ENCODE results near the gene NELL1.

Gene NELL1

DNA sequence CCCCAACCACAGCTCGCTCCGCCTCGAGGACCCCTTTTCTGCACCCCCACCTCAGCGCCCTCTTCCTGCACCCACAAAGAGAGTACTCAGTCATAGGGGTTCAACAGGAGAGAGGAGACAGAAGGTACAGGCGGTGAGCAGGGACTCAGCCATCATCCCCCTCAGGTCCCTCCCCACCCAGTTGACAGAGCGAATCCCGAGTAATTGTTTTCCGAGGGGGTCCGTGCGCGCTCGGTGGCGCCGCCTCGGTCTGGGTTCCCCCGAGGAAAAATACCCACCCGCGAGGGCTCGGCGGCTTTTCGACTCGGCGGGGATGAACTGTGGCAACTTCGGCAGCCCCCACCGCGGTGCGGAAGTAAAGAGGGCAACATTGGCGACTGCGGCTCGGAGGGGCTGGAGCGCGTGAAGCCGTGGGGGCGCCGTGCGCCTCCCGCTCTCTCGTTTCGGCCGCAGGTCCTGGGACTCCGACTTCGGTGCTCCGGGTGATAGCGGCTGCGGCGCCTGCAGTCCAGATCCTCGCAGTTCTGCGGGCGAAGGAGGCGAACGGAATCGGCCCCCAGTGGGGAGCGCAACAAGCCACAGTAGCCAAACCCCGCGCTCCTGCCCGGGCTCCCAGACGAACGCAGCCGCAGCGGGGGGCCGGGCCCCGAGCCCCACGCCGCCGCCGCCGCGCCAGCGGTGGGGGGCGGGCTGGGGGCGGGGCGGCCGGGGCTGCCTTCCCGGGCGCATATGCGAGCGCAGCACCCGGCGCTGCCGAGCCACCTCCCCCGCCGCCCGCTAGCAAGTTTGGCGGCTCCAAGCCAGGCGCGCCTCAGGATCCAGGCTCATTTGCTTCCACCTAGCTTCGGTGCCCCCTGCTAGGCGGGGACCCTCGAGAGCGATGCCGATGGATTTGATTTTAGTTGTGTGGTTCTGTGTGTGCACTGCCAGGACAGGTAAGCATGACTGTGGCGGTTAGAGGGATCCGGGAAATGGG, at the start of gene NELL1:
Gene NELL1 (plus strand): TSS at position 743 of the 976 bp plus-strand sequence.
- DNase-seq, result no peak

GRCh38 chr11:20620988-20621387, 48.4 kb upstream of the NELL1 start:
- DNase-seq, result no peak

- no peak for DNase-seq
Observed at GRCh38 chr11:20621679-20622078, 47.7 kb upstream of the NELL1 start.

DNA sequence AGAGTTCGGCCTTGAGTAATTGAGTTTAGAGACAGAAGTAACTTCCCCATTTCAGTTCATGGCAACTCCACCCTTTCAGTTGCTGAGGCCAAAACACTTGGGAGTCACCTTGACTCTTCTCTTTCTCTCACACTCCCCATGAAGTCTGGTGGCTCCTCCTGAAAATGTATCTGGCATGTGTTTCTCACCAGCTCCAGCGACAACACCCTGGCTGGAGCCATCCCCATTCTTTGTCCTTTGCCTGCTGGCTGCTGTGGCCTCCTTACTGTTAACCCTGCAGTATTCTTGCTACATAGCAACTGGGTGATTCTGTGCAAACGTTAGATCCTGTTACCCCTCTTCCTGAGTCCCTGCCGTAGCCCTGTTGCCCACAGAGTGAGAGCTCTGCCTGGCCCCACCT, 46.1 kb upstream of the NELL1 start:
- no peak for DNase-seq

- DNase-seq, result no peak
Observed at GRCh38 chr11:20626279-20626678, 43.1 kb upstream of the NELL1 start.

- no peak for DNase-seq
Observed at GRCh38 chr11:20627026-20627425, 42.4 kb upstream of the NELL1 start.

GRCh38 chr11:20627701-20628100, 41.7 kb upstream of the NELL1 start:
- DNase-seq, result no peak

DNA sequence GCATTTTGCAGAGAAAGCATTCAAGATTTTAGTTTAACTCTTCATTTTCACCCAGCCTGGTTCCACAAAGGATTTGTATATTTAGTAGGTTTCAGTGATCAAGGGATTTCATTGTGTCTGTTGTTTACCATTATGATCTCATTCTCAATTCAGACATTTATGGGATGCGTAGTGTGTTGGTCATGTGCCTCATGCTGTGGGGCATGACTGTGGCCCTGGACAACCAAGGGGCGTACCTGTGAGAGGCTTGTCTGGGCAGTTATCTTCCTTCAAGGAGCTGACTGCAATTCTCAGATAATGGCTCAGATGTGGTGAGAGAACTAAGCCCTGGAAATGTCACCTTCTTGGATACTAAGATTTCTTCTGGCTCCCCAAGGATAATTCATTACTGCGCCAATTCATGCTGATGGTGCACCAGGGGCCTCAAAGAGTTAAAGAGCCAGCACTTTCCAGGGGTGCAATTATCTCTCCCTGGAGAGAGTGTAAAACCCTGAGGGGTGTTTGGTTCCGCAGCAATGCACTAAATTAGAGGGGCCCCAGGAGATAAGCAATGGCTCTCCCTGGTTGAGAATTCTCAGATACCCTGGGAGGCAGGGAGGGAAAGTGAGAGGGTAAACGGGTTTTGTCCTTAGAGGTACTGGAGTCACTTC, 37.7 kb upstream of the NELL1 start:
- no peak for DNase-seq

GRCh38 chr11:20632169-20632532, 37.2 kb upstream of the NELL1 start:
- no peak for DNase-seq

GRCh38 chr11:20634044-20634443, 35.3 kb upstream of the NELL1 start:
- DNase-seq, result no peak

GRCh38 chr11:20634781-20635180, 34.6 kb upstream of the NELL1 start:
- DNase-seq, result no peak

- DNase-seq, result no peak
Observed at GRCh38 chr11:20638074-20638473, 31.3 kb upstream of the NELL1 start.

DNA sequence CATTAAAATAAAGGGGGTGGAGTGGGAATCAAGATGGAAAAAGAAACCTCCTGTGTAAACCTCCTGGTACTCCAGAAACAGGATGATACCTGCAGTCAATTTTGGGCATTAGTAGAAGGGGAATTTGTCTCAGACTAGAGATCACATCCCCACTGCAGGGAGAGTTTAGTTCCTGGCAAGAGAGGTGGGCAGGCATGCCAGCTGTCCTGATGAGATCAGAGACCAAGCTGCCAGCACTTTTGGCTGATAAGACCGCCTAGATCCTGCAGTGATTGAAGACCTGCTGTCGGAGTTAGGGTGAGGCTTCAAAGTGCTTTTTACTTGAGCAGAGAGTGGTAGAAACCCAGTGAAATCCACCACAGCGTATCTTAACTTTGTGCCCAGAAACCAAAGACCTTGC, 29.7 kb upstream of the NELL1 start:
- no peak for DNase-seq

- DNase-seq, result no peak
Observed at GRCh38 chr11:20640401-20640800, 29.0 kb upstream of the NELL1 start.

DNA sequence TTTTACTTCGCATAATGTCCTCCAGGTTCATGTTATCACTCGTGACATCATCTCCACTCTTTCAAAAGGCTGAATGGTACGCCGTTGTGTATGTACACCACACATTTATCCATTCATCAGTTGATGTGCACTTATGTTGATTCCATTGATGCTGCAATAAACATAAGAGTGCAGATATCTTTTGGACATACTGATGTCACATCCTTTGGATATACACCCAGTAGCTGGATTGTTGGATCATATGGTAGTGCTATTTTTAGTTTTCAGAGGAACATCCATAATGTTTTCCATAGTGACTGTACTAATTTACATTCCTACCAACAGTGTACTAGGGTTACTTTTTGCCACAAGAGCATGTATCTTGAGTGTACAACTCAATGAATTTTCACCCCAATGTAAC, 25.0 kb upstream of the NELL1 start:
- no peak for DNase-seq

GRCh38 chr11:20647976-20648565, 21.3 kb upstream of the NELL1 start:
- DNase-seq, result peak in 1 of 2 experiments; percentile 15

DNA sequence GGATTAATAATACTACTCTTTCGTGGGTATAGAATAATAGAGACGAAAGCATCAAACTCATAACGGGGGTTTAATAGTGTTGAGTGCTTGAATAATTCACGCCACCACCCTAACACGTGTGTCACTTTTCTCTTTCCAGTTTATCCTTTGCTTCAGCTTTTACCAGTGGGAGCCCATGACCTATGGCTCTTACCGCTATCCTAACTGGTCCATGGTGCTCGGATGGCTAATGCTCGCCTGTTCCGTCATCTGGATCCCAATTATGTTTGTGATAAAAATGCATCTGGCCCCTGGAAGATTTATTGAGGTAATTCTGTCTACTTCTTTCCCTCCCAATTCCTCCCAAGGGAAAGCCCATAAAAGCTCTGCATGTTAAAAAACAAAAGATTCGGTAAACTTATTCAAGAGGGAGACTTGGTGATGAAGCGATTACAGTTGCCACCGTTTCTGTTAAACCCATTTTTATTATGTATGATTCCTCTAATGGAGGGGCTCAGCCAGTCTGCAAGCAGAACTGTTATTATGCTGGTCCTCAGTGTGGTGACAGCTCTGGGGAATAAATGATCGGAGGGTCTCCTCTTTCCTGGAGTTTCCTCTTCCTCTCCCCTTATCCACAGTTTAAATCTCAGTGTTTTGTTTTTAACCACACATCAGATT, 17.1 kb upstream of the NELL1 start:
- DNase-seq, result no peak

GRCh38 chr11:20654038-20654437, 15.3 kb upstream of the NELL1 start:
- DNase-seq, result no peak

DNA sequence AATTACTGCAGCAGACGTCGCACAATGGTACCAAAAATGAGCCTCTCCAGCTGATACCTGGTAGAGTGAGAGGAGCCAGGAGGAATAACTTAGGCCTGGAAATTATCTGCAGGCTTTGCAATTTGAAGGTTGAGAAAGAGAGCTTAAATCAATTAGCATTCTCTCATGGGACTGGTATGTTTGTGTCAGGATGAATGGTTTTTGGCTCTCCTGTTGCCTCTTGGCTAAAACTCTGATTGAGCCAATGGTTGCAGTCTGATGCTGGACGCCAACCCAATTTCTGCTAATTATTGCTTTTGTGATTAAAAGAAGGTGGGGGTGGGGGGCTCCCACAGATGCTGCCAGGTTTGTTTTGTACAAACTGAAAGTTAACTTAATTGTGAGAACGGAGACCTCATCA, 12.5 kb upstream of the NELL1 start:
- no peak for DNase-seq

GRCh38 chr11:20658135-20658534, 11.3 kb upstream of the NELL1 start:
- peak; percentile 41 to 51 for DNase-seq

DNA sequence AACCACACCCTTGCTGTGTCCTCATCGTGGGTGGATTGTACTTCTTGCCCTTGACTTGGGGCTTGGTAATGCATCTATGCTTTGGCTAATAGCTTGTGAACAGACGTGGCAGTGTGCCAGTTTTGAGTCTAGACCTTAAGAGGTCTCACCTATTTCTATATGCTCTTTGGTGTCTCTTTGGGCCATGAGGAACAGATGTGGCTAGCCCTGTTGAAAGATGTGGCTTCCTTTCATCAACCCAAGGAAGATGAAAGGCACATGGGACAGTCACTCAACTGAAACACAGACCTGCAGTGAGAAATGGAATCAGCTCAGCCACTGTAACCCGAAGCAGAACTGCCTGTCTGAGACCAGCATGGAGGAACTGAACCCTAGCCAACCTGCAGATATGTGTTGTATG, 7.9 kb upstream of the NELL1 start:
- DNase-seq, result no peak

GRCh38 chr11:20661850-20662249, 7.5 kb upstream of the NELL1 start:
- DNase-seq, result no peak

GRCh38 chr11:20668131-20668809, 1.1 kb upstream of the NELL1 start:
- no peak for DNase-seq
